Measurements from ENCODE around the gene FKBP10.
"Not testable (repeated sequence)": the region's sequence is repeated elsewhere in the genome, so short reads cannot be mapped to it uniquely, and the experiment has no call there.

FKBP10 gene

DNA sequence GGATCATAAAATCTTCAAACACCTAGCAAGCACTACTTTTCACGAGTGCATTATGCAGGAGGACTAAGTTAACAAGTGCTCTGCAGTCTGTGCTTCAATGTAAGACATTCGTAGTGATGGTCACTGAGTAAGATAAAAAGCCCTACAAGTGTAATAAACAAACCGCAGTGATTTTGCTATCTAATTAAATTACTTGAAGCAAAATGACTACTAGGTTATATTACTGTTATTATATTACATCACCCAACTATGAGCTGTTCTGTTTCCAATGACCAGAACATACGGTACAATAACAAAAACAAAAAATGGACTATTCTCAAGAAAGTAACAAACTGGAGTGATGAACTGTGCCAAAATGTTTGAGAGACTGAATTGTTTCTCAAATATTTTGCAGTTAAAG lies 36.0 kb downstream of the FKBP10 start:
- no peak for DNase-seq

- DNase-seq, result no peak
Measured at GRCh38 chr17:41849251-41849990, 36.6 kb downstream of the FKBP10 start.

GRCh38 chr17:41851382-41851781 lies 38.6 kb downstream of the FKBP10 start:
- DNase-seq, result not testable (repeated sequence)

- no peak for DNase-seq
Measured at GRCh38 chr17:41860254-41860931, 47.6 kb downstream of the FKBP10 start.

- DNase-seq, result no peak
Measured at GRCh38 chr17:41863074-41863848, 50.5 kb downstream of the FKBP10 start.

GRCh38 chr17:41864498-41864835 lies 51.7 kb downstream of the FKBP10 start:
- DNase-seq, result no peak

GRCh38 chr17:41864836-41865595 lies 52.2 kb downstream of the FKBP10 start, which contains the start of gene KLHL11:
KLHL11 (minus strand) TSS chr17:41865423; CDS start chr17:41865370, 53 bp downstream.
- DNase-seq, result peak; percentile 68

GRCh38 chr17:41865596-41865893 lies 52.7 kb downstream of the FKBP10 start:
- no peak for DNase-seq

DNA sequence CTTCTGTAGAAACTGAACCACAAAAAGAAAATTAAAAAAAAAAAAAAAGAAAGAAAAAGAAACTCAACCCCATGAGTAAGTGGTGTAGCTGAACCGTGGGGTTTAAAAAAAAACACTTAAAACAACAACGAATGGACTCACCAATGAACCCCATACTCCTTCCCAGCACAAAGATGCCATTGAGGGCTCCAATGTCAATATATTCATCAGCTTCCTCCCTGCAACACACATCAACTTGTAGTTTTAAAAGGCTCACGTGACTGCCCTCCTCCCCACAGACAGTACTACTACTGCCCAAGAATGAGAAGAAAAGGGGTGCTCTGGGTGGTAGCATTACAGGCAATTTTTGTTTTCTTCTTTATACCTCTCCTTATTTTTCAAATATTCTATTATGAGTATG lies 55.8 kb downstream of the FKBP10 start:
- no peak for DNase-seq

GRCh38 chr17:41869426-41869825 lies 56.6 kb downstream of the FKBP10 start:
- no peak for DNase-seq

DNA sequence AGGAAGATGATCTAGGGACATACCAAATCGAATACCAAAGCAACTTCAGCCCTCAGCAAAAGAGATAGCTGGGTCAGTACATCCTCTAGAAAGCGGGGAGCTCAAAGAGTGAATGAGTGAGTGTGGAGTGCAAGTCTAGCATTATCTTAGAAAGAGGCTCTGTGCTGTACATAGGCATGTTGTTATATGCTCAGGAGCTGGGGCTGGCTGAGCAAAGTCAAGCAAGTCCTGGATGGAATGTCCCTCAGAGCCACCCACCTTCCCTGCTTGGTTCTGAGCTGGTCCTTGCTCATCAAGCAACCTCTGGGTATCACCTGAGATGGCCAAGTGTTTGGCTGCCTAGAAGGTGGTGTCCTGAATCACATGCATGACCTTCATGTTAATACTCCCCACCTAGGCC lies 57.3 kb downstream of the FKBP10 start:
- DNase-seq, result no peak

GRCh38 chr17:41870627-41871026 lies 57.8 kb downstream of the FKBP10 start:
- DNase-seq, result no peak

GRCh38 chr17:41871789-41872188 lies 59.0 kb downstream of the FKBP10 start:
- no peak for DNase-seq
